Hepatic stellate cell (primary cell): ENCODE measurements around the gene PPM1N.

Source experiments
- DNase-seq: peaks from one replicate; pipeline ENCODE4 v3.0.0; 2011; ENCODE audit warnings: low spot score

The PPM1N gene, protein sequence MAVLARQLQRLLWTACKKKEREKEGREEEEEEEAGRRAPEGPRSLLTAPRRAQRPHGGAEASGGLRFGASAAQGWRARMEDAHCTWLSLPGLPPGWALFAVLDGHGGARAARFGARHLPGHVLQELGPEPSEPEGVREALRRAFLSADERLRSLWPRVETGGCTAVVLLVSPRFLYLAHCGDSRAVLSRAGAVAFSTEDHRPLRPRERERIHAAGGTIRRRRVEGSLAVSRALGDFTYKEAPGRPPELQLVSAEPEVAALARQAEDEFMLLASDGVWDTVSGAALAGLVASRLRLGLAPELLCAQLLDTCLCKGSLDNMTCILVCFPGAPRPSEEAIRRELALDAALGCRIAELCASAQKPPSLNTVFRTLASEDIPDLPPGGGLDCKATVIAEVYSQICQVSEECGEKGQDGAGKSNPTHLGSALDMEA

DNA sequence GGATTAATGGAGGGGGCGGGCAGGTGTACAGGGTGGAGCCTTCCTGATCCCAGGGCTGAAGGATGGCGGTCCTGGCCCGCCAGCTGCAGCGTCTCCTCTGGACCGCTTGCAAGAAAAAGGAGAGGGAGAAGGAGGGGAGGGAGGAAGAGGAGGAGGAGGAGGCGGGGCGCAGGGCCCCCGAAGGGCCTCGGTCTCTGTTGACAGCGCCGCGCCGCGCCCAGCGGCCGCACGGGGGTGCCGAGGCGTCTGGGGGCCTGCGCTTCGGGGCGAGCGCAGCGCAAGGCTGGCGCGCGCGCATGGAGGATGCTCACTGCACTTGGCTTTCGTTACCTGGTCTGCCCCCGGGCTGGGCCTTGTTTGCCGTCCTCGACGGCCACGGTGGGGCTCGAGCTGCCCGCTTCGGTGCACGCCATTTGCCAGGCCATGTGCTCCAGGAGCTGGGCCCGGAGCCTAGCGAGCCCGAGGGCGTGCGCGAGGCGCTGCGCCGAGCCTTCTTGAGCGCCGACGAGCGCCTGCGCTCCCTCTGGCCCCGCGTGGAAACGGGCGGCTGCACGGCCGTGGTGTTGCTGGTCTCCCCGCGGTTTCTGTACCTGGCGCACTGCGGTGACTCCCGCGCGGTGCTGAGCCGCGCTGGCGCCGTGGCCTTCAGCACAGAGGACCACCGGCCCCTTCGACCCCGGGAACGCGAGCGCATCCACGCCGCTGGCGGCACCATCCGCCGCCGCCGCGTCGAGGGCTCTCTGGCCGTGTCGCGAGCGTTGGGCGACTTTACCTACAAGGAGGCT is at the start of gene PPM1N:
PPM1N (plus strand) TSS at position 33 of the 785 bp plus-strand sequence; CDS start at position 63, 30 bp downstream.
- no peak for DNase-seq

DNA sequence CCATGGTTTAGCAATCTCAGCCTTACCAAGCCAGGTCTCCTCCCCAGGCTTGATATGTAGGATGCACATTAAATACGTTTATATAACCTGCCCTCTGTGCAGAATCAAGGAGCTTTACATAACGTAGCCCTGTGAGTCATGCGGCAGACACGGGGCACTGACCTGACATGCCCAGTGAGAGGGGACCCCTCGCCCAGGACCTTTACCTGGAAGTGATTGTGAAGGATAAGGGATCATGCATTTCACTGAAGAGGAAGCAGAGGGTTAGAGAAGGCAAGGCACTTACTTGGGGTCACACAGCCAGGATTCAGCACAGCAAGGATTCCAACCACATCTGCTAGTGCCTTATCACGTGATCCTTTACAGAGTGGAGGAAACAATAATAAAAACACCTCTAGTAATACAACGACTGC is 49.4 kb upstream of the PPM1N start:
- DNase-seq = no peak

DNA sequence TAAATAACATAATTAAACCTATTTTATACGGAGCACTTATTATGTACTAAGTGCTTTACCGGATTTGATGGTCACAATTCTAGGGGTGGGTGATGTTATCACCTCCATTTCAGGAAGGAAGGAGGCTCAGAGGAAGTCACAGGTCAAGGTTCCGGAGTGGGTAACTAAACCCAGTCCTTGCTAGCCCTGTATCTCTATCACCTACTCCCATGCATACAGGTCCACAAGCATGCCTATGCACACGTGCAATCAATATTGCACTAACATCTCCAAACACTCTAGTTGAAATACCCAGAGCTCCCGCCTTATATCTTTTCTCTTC is 48.3 kb upstream of the PPM1N start:
- DNase-seq = no peak

- no peak for DNase-seq
Observed at GRCh38 chr19:45451131-45451849, 47.0 kb upstream of the PPM1N start.

- DNase-seq = no peak
Observed at GRCh38 chr19:45451850-45452387, 46.3 kb upstream of the PPM1N start.

DNA sequence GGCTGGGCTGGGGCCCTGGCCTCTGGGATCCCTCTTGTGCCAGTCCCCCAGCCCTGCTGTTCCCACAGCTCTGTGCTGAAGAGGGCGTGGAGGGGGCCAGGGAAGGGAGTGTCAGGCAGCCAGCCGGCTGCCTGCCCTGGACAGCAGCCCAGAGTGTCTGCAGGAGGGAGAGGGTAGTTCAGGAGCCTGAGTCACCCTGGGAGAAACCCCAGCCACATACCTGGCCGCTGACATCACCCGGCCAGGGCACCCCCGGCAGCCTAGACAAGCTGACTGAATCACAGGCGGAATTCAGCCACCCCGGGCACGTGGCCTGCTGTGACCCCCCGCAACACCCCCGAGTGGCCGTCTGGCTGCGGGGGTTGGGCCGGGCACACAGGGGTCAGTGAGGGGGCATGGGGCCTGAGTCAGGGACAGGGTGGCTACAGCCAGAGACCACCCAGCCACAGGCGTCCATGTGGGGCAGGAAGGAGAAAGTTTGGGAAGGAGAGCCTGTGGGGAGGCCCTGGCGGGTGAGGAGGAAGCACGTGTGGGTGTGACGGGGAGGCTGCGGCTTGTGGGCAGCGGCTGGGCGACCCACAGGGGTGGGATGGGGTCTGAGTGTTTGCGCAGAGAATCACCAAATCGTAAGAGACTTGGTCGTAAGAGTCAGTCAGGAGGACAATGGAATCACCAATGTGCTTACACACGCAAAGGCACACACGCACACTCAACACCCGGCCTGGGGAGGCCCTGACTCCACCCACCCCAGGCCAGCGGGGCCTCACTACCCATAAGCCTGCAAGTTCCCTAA is 42.3 kb upstream of the PPM1N start:
- DNase-seq = peak; percentile 95

GRCh38 chr19:45456500-45456815 is 41.8 kb upstream of the PPM1N start:
- DNase-seq = no peak

DNA sequence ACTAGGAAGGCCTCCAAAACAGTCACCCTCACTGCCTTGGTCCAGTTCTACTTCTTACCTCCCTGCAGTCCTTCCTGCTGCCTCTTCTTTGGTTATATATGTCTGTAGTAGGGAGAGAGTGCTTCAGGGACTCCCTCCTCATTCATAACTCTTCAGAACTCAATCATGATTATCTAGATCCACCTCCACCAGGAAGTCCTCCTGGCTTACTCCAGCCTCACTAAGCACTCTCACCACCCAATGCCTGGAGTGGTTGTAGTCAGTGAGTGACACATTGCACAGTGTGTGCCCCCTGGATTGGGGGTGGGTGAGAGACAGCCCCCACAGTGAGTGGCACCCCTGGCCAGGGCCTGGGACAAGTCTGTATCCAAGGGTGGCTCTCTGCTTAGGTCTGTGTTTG is 40.5 kb upstream of the PPM1N start:
- DNase-seq = no peak

GRCh38 chr19:45460807-45461347 is 37.4 kb upstream of the PPM1N start:
- no peak for DNase-seq

- no peak for DNase-seq
Observed at GRCh38 chr19:45462174-45462573, 36.1 kb upstream of the PPM1N start.

DNA sequence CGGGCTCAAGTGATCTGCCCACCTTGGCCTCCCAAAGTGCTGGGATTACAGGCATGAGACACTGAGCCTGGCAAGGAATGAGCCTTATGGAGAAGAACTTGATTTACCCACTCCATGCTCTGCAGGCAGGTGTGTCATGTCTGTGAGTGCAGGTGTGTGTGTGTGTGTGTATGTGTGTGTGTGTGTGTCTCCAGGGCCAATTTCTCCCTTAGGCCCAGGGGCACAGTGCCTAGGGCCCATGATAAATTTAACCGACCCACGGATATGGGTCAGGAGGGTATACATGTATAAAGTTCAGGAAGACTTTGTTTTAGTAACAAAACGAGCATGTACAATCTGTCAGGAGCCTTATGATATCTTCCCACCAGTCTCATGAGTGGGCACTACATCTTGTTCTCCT is 35.0 kb upstream of the PPM1N start:
- no peak for DNase-seq

DNA sequence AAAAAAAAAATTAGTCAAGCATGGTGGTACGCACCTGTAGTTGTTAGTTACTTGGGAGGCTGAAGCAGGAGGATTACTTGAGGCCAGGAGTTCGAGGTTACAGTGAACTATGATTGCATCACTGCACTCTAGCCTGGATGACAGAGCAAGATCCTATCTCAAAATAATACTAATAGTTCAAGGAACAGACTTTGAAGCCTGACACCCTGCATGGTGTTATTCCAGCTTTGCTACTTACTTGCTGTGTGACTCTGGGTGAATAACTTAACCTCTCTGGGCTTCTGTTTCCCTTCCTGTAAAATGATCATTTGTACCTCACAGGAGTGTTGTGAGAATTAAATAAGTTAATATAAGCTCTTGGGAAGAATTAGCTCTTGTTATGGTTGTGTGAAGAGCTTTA is 34.0 kb upstream of the PPM1N start:
- DNase-seq = no peak

DNA sequence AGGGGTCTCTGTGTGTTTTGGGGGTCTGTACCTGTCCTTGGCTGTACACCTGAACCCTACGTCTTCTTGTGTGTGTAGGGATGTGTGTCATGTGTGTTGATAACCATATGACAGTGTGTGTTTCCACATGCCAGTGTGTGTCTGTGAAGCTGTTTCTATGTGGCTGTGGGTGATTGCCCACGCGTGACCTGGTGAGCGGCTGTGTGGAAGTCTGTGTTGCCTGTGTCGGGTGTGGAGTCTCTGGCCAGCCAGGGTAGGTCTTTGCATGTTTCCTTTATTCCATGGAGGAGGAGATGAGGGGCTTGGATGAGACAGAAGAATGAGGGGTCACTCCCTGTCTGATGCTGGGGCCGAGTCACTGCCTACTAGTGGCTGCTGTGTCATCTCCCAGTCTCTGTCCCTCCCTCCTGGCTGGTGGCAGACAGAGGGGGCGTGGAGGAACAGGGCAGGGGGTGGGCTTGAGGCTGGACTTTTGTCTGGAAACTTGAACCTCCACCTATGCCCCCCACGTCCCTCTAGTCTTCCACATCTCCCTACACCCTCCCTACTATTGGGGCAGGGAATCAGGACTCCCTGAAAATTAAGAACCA is 33.3 kb upstream of the PPM1N start:
- DNase-seq = no peak

GRCh38 chr19:45467115-45467455 is 31.2 kb upstream of the PPM1N start:
- DNase-seq = peak; percentile 31

DNA sequence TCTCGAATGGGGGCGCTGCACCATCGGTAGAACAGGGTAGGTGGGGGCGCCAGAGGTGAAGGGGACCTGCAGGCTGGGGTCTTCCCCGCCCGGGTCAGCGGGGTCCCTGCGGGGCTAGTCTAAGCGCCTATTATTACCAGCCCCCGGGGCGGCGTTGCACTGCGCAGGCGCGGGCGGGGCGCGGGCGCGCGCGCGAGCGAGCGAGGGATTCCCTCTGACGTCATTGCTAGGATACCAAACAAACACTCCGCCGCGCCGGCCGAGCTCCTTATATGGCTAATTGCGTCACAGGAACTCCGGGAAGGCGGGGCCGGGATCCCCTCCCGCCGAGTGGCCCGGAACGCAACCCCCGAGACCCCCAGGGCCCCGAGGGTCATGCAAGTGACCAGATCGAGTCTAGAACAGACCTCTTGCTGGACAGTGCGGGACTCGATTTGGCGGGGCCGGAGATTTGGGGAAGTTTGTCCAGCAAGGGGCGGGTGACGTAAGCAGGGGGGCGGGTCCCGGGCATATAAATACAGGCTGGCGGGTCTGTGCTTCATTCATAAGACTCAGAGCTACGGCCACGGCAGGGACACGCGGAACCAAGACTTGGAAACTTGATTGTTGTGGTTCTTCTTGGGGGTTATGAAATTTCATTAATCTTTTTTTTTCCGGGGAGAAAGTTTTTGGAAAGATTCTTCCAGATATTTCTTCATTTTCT is 30.6 kb upstream of the PPM1N start, which contains the start of gene FOSB:
FOSB (plus strand) TSS at position 541 of the 703 bp plus-strand sequence. CDS start 591 bp downstream, outside the sequence.
- peak; percentile 95 for DNase-seq

- DNase-seq = peak; percentile 22
Observed at GRCh38 chr19:45468159-45468651, 30.0 kb upstream of the PPM1N start.

- DNase-seq = peak; percentile 45
Observed at GRCh38 chr19:45468803-45469131, 29.5 kb upstream of the PPM1N start.

GRCh38 chr19:45469132-45469944 is 28.9 kb upstream of the PPM1N start:
- DNase-seq = peak; percentile 85

- peak; percentile 70 for DNase-seq
Observed at GRCh38 chr19:45469945-45470761, 28.1 kb upstream of the PPM1N start.
